ENCODE measurements around the gene UBE2M.

Gene UBE2M

DNA sequence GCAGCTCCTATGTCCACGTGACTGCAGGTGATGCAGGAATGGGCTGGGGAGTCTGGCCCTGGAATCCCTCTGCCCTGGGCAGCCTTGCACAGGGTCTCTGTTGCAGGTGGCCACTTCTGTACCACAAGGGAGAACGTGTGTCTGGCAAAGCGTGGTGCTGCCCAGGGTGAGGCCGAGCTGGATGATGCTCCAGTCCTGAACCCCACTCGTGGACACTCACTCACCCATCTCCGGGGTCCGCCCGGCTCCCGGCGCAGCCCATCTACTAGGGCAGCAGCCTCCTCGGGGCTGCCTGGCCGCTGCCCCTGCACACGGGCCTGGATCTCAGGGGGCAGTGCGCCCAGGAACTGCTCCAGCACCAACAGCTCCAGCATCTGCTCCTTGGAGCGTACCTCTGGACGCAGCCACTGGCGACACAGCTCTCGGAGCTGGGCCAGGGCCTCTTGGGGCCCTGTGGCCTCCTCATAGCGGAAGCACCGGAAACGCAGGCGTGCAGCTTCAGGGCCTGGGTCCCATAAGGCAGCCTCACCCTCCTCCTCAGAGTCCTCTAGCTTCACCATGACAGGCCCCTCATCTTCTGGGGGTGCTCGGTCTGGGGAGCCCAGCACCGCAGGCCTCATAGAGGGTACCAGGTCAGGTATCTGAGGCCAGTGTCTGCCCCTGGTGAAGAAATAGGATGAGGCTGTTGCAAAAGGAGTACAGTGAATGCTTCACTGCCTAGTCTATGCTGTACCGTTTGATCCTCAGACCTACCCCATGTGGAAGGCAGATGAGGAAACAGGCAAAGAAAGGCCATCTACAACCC is 12.6 kb upstream of the UBE2M start:
- DNase-seq: no peak

DNA sequence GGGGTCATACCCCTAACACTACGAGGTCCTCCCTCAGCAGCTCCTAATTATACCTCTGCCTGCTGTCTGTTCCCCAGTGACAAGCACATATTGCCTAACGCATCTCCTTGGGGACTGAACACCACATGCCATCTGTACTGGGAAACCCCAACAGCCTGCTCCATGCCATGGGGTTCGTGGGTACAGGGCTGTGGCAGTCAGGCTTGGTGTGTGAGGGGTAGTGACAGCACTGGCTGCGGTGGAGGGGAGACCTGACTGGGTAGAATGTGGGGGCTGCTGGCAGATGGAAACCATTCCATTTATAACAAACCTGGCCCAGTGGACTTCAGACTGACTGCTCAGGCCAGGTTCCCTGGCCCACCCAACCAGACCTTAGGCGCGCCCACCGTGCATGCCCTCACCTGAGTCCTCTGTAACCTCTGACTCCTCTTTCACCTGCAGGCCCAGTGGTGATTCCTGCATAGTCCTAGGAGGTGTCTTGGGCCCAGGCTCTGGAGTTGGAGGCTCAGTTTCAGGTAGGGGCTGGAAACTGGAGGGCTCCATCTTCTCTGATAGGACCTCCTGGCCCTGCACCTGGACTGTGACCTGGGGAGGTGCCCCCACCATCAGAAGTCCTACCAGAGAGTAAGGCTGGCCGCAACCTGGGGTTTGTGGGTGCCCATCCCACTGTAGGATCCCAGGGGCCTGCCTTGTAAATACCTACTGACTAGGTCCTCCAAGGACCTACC is 11.7 kb upstream of the UBE2M start:
- no peak for DNase-seq

DNA sequence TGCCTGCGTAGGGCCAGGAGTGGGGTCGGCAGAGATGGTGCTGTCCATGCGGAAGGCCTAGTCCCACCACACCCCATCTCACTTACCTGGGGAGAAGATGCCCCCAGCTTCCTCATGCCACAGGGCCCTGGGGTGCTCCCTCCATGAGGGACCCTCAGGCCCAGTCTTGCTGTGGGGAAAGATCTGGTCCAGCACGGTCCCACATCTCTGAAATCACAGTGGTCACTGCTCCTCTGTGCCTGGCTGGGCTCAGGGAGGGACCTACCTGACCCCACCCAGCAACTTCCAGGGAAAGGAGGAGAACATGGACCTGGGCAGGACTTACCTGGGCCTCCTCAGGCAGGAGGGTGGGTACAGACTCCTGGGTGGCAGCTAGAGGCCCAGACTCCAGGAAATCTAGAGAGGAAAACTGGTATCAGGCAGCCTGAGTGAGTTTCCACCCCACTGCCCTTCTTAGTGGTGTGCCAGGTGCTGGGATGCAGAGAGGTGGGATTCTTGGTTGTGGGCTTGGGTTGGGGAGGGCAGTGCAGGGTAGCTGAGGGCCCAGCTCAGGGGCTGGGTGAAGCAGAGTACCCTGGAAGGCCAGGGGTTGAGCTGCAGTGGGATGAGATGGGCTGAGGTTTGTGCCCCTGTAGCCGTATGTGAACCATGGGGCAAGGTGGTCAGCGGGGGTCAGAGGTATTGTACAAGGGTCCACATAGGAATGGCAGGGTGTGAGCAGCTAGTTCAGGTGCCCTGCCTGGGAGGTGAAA is 11.0 kb upstream of the UBE2M start:
- no peak for DNase-seq

DNA sequence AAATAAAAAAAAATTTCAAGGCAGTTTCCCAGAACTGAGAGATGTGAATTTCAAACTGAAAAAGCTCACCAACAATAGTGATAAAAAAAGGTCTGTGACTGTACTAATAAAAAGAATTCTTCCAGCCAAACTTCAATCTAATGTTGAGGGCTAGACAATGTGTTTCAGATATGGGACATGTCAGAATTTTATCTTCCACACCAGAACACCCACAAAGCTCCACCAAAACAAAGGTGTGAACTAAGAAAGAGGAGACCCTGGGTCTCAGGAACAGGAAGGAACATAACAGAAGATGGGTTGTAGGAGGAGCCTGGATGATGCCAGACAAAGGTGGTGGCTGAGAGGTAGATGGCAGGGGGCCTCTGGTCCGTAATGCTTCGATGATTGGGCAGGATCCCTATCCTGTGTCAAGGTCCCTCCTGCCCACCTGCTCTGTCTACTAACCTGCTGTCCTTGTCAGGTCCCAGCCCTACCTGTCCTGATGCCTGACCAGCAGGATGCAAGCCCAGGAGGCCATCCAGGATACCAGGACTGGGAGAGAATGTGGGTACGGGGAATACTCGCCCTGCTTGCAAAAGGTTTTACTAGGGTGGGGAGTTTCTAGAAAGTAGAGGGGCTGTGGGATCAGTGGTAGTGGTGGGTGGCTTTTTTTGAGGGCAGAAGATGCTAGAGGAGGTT is 10.2 kb upstream of the UBE2M start:
- DNase-seq: no peak

DNA sequence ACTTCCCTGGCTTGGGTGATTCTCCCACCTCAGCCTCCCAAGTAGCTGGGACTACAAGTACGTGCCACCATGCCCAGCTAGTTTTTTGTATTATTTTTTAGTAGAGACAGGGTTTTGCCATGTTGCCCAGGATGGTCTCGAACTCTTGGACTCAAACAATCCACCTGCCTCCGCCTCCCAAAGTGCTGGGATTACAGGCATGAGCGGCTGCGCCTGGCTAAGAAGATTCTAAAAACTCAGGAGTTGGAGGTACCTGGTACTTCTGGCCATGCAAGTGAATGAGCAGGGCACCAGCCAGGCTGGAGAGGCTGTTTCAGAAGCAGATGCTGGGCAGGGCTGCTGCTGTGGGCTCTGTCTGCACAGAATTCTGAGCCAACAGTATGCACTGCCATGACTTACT is 8.6 kb upstream of the UBE2M start:
- DNase-seq: no peak

DNA sequence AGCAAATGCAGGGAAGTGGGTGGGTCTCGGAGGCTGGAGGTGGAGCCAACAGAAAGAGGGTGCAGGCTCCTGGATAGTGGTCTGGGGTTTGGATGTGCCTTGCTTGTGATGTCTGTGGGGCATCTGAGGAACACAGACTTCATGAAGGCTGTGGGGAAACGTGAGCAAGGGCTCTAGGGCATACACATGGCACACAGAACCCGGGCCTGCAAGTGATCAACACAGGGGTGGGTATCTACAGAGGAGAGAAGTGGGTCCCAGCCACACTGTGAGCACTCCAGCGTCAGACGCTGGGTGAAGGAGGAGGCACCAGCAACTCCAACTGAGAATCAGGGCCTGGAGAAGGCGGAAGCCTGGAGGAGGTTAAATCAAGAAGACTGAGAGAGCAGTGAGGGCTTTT is 5.4 kb upstream of the UBE2M start:
- DNase-seq: no peak

DNA sequence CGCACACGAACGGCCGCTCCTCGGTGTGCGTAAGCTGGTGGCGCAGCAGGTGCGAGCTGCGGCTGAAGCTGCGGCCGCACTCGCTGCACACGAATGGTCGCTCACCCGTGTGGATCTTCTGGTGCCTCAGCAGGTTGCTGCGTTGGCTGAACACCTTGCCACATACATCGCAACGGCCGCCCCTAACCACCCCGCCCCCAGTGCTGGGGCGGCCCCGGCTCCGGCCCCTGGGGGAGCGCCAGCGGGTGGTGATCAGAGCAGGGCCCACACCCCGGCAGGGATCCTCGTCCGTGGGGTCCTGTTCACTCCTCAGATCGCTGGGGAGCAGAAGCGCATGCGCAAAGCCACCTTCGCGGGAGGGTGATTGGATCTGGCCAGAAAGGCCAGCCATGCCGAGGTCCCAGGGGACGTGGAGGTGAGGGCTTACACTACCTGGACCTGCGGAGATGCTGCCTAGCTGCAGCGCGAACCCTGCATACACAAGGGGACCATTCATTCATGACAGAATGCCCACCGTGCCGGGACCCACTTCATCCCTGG is 4.7 kb upstream of the UBE2M start:
- no peak for DNase-seq

DNA sequence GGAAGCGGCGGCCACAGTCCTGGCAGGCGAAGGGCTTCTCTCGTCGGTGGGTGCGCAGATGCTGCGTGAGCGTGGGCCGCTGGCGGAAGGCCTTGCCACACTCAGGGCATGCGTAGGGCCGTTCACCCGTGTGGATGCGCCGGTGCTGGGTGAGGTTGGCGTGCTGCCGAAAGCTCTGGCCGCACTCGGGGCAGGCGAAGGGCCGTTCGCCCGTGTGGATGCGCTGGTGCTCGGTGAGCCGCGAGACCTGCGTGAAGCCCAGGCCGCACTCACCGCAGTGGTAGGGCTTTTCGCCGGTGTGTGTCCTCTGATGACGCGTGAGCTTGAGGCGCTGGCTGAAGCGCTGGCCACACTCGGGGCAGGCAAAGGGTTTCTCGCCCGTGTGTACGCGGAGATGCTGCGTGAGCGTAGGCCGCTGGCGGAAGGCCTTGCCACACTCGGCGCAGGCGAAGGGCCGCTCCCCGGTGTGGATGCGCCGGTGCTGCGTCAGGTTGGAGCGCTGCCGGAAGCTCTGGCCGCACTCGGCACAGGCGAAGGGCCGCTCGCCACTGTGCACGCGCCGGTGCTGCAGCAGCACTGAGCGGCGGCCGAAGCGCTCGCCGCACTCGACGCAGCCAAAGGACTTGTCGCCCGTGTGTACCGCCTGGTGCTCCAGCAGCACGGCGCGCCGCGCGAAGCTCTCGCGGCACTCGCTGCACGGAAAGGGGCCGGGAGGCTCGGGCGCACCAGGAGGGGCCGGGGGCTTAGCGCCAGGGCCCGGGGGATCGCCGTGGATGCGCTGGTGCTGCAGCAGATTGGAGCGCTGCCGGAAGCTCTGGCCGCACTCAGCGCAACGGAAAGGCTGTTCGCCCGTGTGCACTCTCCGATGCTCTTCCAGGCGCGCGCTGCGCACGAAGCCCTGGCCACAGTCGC is 4.0 kb upstream of the UBE2M start:
- no peak for DNase-seq

DNA sequence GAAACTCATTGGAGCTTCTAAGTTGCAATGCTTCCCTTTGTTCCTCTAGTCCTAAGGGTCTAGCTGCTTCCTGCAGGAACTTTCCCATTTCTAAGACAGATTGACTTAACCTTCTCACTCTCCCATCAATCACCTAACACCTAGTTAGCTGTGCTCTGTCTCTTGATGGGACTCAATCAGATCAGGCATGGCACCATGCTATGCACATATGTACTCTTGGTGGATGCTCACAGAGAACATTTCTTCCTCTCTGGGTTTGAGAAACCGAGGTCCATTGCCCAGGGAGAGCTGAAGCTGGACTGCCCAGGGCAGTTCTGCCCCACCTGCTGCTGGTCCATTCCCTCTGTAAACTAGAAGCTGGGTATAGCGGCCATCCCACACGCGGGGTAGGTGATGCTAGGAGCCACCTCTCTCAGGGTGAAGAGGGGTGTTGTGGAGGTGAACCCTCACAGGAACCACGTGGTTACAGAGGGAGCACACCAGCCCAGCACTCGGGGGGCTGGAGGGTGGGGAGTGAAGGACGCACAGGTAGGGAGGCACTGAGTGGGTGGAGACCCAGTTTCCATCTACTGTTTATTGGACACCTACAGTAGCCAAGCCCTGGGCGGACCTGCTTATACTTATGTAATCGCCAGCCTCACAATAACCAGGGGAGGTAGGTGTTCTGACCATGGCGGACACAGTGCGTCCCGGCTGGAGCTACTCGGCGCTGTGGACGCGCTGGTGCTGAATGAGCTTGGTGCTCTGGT is 3.1 kb upstream of the UBE2M start:
- DNase-seq: no peak

DNA sequence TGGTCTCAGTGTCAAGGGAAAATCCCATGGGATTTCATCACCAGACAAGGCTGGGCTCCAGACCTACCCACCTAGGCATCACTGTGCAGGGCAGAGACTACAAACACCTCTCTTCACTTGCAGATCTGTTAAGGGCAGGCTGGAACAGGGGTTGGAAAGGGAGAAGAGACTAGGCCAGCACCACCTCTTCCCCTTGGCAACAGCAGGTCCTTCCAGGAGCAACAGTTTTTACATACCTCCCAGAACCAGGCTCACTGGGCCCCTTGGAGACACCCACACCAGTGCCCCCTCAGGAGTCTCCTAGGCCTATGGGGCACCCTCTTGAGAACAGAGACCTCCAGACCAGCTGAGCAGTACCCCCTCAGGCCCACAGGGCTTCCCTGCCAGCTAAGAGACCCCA is 2.5 kb upstream of the UBE2M start:
- DNase-seq: no peak

DNA sequence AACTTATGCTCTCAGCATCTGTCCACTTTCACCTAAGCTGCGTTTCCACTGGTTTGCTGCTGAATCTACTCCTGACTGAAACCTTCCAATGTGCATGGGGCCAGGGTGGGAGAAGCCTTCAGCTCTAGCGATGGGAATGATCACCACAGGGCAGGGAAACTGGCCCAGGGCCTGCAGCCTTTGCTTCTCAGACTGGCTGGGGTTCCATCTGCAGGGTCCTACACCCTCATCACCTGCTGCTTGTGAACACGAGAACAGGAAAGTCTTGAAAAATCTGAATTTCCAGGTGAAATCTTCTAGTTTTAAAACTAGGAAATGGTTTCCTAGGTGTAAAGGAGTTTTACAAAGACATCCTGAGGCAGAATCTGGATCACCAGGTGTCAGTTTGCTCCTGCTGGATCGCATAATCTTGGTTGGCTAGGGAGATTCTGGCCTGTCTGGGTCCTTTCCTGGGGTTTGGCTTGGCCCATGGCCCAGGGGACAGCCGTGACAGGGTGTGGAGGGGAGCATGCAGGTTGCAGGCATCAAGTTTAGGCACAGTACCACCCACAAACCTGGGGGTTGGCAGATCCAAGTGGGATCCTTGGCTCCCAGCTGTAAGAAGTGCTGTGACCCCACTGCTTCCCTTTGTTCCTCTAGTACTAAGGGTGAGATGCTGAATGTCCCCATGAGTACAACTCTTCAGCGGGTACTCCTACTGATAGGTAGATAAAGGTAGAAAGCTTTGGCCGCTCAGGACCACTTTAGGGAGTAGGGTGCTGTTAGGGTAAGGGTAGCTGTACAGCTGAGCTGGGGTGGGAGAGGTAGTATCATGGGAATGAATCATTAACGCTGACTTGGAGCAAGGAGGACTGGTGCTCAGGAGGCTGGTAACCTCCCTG is 1.8 kb upstream of the UBE2M start:
- DNase-seq: no peak

DNA sequence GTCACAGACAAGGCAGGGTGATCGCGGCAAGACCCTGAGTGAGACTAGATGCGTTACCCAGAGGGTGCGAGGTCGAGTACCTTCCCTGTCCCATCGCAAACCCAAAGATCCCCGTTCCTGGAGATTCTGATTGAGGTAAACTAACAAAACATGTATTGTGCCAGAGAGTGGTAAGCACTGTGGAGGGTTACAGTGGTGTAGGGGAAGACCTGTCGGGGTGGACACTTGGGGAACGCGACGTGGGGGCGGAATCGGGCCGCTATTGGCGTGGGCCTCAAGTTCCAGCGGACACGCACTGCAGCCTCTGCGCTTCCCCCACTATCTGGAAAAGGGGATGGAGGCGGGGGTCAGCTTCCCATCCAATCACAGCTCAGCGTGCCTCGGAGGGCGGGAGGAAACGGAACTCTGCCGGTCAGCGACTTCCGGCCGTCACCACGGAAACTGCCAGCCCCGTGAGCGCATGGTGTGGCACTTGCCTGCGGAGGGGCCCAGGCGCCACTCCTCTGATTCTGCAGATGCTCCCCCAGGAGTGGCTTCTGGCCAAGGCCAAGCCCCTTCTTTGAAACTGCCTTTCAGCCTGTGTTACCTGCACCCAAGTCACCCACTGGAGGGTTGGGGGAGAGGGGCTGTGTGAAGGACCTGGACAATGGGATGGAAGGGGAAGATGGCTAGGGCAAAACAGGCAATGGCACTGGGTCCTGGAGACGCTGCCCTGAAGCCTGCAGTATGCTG is 1.0 kb upstream of the UBE2M start:
- no peak for DNase-seq

DNA sequence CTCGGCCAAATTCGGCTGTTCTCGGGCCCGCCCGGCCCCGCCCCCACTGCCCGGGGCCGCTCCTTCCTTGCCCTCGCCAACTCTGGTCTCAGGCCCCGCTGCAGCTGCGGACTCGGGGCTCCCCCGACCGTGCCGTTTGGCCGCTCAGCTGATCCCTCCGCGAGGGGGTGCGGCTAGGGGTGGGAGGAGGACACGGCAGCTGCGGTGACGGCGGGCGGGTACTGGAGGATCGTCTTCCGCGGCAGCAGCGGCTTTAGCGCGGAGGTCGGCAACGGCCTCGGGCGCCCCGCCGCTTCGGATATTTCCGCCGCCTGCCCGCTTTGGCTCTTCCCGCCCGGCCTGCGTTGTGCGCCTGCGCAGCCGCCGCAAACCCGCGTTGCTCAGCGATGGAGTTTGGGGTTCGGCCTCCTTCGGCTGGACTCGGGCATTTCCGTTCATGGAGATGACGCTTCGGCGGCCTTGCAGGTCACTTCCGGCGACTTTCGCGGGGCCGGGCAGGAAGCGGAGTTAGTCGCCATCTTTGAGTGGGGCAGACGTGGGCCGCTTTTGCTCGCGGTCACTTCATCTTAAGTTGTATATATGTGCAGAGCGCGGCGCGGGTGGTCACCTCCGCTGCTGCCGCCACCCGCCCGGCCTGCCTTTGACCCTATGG is 338 bp upstream of the UBE2M start:
- DNase-seq: no peak

DNA sequence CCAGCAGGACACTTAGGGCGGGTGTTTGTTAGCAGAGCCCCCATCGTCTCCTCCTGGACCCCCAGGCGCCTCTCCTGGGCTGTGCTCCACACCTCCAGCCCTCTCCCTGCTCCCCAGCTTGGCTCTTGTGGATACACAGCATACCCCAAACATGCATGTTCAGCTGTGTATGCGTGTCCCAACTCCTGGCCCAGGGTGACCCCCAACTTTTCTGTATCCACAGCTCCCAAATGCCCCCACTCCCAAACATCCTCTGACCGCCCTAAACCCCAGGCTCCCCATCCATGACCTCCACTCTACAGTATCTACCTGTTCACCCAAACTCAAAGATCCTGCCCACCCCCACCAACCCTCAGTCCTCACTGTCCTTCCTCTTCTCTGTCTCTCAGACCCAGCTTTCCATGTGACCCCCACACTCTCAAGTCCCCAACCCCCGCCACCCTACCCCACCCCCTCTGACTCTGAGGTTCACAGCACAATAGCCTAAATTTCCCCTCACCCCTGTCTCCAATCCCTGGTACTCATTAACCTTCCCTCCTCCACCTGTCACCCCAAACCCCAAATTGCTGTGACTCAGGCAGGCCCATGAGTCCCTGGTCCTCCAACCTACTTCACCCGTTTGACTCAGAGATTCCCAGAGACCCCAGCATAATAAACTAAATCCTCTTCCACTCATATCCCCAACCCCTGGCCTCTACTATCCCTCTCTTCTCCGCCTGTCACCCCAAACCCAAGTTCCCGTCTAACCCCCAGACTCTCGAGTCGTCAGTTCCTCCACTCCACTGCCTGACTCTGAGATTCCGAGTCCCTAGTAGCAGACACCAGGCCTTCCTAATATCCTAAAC is 968 bp downstream of the UBE2M start:
- DNase-seq: no peak

DNA sequence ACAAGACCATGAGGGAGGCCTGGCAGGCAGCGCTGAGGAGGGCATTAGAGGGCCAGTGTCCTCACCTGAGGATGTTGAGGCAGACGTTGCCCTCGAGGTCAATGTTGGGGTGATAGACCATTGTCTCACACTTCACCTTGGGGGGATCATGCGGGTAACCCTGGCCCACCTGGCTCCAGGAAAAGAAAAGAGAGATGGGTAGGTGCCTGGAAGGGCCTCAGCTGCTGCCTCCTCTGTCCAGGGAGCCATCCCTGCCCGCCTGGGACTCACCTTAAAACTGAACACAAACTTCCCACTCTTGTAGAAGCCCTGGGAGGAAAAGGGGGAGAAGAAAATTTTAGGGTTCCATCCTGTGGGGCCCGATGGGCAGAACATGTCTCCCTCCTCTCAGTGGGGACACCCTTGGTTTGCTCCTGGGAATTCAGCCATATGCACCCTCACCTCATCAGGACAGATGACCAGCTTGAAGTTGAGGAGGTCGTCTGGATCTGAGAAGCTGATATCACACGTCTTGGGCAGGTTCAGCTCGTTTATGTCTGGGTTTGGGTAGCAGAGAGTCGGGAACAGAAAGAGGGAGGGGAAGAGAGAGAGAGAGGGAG is 1.7 kb downstream of the UBE2M start:
- DNase-seq: no peak

DNA sequence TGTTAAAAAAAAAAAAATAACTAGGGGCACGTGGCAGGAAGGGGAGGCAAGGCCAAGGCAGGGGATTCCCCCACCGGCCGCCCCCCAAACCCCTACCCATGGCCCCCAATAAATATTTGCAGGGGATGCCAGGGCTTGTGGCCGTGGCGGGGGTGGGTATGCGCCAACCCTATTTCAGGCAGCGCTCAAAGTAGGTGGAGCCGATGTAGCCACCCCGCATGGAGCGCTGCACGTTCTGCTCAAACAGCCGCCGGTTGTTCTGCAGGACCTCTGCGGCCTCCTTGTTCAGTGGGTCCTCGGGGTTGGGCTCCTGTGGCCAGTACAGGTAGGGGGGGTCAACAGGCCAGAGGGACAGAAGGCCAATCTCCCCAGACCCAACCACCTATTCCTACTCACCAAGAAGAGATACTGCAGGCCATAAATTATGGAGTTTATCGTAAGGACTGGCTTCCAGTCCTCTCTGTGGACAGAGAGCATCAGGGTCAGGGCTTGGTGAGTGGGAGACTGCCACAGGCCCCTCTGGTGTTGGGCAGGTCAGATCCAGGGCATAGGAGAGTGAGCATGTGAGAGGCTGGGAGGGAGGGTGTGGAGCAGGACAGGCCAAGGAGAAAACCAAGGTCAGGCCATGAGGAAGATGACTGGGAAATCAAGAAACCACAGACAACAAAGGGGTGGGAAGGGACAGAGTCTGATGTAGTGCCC is 2.3 kb downstream of the UBE2M start:
- no peak for DNase-seq

All from NCI-H748 treated with DMSO at 0.1 percent for 48 hours (cell line).